Liver (tissue), 3 donors: ENCODE data around the gene RAI2.

Experiments used
- CTCF ChIP-seq: fragments of 150-350 bp; IDR thresholded peaks from 2 replicates; pipeline ENCODE4 v1.5.1; 2017; ENCODE audit warnings: improper control_type of control experiment, low read depth, low read length; ENCODE audit not compliant: missing input control
- HNF4A ChIP-seq, 2 donors: conservative IDR thresholded peaks; 2 replicates each; pipeline ENCODE4 v1.6.1; 2016; ENCODE audit warnings: antibody characterized with exemption in 2 of 2, mild to moderate bottlenecking in 2 of 2
- MAX ChIP-seq: IDR thresholded peaks from 2 replicates; pipeline ENCODE4 v1.6.1; 2016; ENCODE audit warnings: antibody characterized with exemption
- RAD21 ChIP-seq, 2 donors: IDR thresholded peaks; 2 replicates each; pipeline ENCODE4 v1.6.1; 2016; ENCODE audit warnings: antibody characterized with exemption in 2 of 2, mild to moderate bottlenecking in 2 of 2
- REST ChIP-seq: IDR thresholded peaks from 2 replicates; pipeline ENCODE4 v1.6.1; 2016; ENCODE audit warnings: antibody characterized with exemption, mild to moderate bottlenecking
- donor health status: healthy.
- donor health status: healthy.

GRCh38 chrX:17859609-17860178 lies 1.4 kb downstream of the RAI2 start:
- TF ChIP-seq RAD21 (IDR thresholded peaks at IDR 0.05) (no peak), HNF4A (conservative IDR thresholded peaks at IDR 0.05) (no peak), CTCF (no peak), MAX (no peak), REST (no peak)
